SK-N-SH treated with all-trans-retinoic acid at 6 μM for 48 hours (cell line): Measurements from ENCODE around the gene PPP2R3B.

ENCODE experiments used
- ARNTL ChIP-seq: fragments of 450-650 bp; formaldehyde crosslinking; IDR thresholded peaks from 2 replicates; pipeline ENCODE4 v1.5.0; 2020; ENCODE audit warnings: low read depth, mild to moderate bottlenecking, moderate library complexity, borderline replicate concordance
- CSDC2 ChIP-seq: fragments of 250-450 bp; sonication (Bioruptor Pico); IDR thresholded peaks from 2 replicates; pipeline ENCODE4 v1.5.0; 2020; ENCODE audit warnings: mild to moderate bottlenecking, moderate library complexity
- GLIS3 ChIP-seq: fragments of 250-450 bp; sonication (Bioruptor Pico); IDR thresholded peaks from 2 replicates; pipeline ENCODE4 v1.5.0; 2020; ENCODE audit warnings: mild to moderate bottlenecking, moderate library complexity
- ISL1 ChIP-seq: fragments of 250-450 bp; sonication (Bioruptor Pico); IDR thresholded peaks from 2 replicates; pipeline ENCODE4 v2.1.2; 2022; ENCODE audit warnings: mild to moderate bottlenecking, moderate library complexity
- POU6F1 ChIP-seq: fragments of 250-450 bp; sonication (Bioruptor Pico); IDR thresholded peaks from 2 replicates; pipeline ENCODE4 v1.8.0; 2021; ENCODE audit warnings: low read depth, mild to moderate bottlenecking, moderate library complexity, borderline replicate concordance
- RARB ChIP-seq: fragments of 250-450 bp; sonication (Bioruptor Pico); IDR thresholded peaks from 2 replicates; pipeline ENCODE4 v1.8.0; 2021; ENCODE audit warnings: mild to moderate bottlenecking, moderate library complexity
- ZC3H10 ChIP-seq: fragments of 250-450 bp; sonication (Bioruptor Pico); IDR thresholded peaks from 2 replicates; pipeline ENCODE4 v1.5.1; 2021; ENCODE audit warnings: mild to moderate bottlenecking, moderate library complexity
- ZFP3 ChIP-seq: fragments of 250-450 bp; sonication (Bioruptor Pico); IDR thresholded peaks from 2 replicates; pipeline ENCODE4 v1.5.0; 2020; ENCODE audit warnings: mild to moderate bottlenecking, moderate library complexity
- ZFP30 ChIP-seq: fragments of 450-650 bp; formaldehyde crosslinking; IDR thresholded peaks from 2 replicates; pipeline ENCODE4 v1.5.0; 2022; ENCODE audit warnings: mild to moderate bottlenecking, moderate library complexity
- ZNF565 ChIP-seq: fragments of 450-650 bp; formaldehyde crosslinking; conservative IDR thresholded peaks from 2 replicates; pipeline ENCODE4 v1.5.0; 2020; ENCODE audit warnings: low read depth, mild to moderate bottlenecking, moderate library complexity
- ZNF70 ChIP-seq: fragments of 450-650 bp; formaldehyde crosslinking; IDR thresholded peaks from 2 replicates; pipeline ENCODE4 v1.5.0; 2020; ENCODE audit warnings: mild to moderate bottlenecking, moderate library complexity
- ZNF8 ChIP-seq: fragments of 450-650 bp; formaldehyde crosslinking; IDR thresholded peaks from 2 replicates; pipeline ENCODE4 v1.5.0; 2020; ENCODE audit warnings: mild to moderate bottlenecking, moderate library complexity
- TF ChIP-seq, protein P1 (sequence below): fragments of 250-450 bp; sonication (Bioruptor Pico); IDR thresholded peaks from 2 replicates; pipeline ENCODE4 v1.8.0; 2020; ENCODE audit warnings: mild to moderate bottlenecking, moderate library complexity, borderline replicate concordance
- TF ChIP-seq, protein P2 (sequence below): fragments of 250-450 bp; sonication (Bioruptor Pico); IDR thresholded peaks from 2 replicates; pipeline ENCODE4 v1.5.1; 2020; ENCODE audit warnings: low read depth, mild to moderate bottlenecking, moderate library complexity

DNA sequence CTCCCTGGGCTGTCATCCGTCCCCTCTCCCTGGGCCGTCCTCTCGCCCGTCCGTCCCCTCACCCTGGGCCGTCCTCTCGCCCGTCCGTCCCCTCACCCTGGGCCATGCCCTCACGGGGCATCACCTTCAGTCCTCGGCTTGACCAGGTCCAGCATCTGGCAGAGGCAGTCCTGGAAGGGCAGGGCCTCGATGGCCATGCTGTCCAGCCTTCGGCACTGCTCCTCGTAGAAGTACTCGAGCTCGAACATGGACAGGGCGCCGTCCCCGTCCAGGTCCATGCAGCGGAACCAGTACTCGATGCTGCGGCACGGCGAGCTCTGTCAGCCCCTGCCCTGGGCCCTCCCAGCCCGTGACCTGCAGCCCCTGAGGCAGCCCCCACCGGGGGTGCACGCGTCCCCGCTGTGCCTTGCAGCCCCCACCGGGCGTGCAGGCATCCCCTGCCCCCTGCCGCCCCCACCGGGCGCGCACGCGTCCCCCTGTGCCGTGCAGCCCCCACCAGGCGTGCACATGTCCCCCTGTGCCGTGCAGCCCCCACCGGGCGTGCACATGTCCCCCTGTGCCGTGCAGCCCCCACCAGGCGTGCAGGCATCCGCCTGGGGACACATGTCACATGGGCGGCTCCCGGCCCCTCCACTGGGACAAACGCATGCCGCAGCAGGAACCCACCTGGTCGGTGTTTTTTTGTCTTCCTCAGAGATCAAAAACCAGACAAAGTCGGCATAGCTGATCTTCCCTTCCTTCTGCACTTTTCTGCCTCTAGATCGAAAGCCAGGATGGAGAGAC is 45.9 kb downstream of the PPP2R3B start:
- no peak for TF ChIP-seq ZNF8 (CRISPR knock-in tag)
- no peak for TF ChIP-seq ZC3H10
- TF ChIP-seq RARB (CRISPR knock-in tag): no peak
- no peak for TF ChIP-seq ARNTL (CRISPR knock-in tag)
- TF ChIP-seq, protein P1, sequence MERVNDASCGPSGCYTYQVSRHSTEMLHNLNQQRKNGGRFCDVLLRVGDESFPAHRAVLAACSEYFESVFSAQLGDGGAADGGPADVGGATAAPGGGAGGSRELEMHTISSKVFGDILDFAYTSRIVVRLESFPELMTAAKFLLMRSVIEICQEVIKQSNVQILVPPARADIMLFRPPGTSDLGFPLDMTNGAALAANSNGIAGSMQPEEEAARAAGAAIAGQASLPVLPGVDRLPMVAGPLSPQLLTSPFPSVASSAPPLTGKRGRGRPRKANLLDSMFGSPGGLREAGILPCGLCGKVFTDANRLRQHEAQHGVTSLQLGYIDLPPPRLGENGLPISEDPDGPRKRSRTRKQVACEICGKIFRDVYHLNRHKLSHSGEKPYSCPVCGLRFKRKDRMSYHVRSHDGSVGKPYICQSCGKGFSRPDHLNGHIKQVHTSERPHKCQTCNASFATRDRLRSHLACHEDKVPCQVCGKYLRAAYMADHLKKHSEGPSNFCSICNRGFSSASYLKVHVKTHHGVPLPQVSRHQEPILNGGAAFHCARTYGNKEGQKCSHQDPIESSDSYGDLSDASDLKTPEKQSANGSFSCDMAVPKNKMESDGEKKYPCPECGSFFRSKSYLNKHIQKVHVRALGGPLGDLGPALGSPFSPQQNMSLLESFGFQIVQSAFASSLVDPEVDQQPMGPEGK: no peak
- TF ChIP-seq ZNF565 (CRISPR knock-in tag): no peak
- no peak for TF ChIP-seq GLIS3
- TF ChIP-seq ZNF70: no peak
- TF ChIP-seq POU6F1 (CRISPR knock-in tag): no peak
- TF ChIP-seq, protein P2, sequence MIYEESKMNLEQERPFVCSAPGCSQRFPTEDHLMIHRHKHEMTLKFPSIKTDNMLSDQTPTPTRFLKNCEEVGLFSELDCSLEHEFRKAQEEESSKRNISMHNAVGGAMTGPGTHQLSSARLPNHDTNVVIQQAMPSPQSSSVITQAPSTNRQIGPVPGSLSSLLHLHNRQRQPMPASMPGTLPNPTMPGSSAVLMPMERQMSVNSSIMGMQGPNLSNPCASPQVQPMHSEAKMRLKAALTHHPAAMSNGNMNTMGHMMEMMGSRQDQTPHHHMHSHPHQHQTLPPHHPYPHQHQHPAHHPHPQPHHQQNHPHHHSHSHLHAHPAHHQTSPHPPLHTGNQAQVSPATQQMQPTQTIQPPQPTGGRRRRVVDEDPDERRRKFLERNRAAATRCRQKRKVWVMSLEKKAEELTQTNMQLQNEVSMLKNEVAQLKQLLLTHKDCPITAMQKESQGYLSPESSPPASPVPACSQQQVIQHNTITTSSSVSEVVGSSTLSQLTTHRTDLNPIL (CRISPR knock-in tag): no peak
- no peak for TF ChIP-seq ZFP30 (CRISPR knock-in tag)
- TF ChIP-seq ZFP3 (CRISPR knock-in tag): no peak
- no peak for TF ChIP-seq CSDC2 (CRISPR knock-in tag)
- TF ChIP-seq ISL1 (CRISPR knock-in tag): no peak
